Measurements from ENCODE around the gene FBXL16. TPM values are rescaled to one million over a fixed set of nuclear protein-coding genes. Genes with fewer than 3 reads are reported as not detected.

The FBXL16 gene
- total and polyA plus RNA-seq, 2 experiments from 2014 or later: 0.07 to 0.28 TPM

DNA sequence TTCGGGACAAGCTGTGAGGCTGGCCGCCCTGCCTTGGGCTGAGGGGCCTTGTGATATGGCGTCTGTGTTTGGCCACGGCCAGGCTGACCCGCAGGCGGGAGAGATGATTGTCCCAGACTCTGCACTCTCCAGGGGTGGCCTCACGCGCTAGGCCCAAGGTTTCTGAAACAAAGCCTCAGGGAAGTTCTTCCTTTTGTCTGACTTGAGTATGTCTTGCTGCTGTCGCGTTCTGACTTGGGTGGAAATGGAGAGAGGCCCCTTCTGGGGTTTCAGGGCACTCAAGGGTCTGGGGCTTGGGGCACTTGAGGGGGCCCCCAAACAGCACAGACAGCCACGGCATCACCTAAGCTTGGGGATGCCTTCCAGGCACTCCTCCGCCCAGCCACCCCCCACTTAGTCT, 5.5 kb upstream of the FBXL16 start:
- Histone ChIP-seq H4K20me1 (ENCODE audit: insufficient read depth, poor library complexity, severe bottlenecking) (no peaks in the 10 kb centered on the region), H2AFZ (no peak overlapping the region), H3K9me3 (ENCODE audit: low read depth) (no peaks in the 10 kb centered on the region), H3K4me3 (no peak overlapping the region), H3K4me2 (no peak overlapping the region), H3K79me2 (no peaks in the 10 kb centered on the region), H3K36me3 (replicated peaks; ENCODE audit: insufficient read depth, low read depth) (no peaks in the 10 kb centered on the region), H3K27ac (no peak overlapping the region), H3K27me3 (peaks cover 52% of the 10 kb centered on the region), H3K9me2 (replicated peaks; ENCODE audit: insufficient read depth) (no peaks in the 10 kb centered on the region), H3K4me1 (ENCODE audit: insufficient read depth) (peaks cover 10% of the 10 kb centered on the region)
- DNase-seq (ENCODE audit: low spot score): no peak
- TF ChIP-seq EZH2 (IDR thresholded peaks at IDR 0.05; ENCODE audit: borderline replicate concordance) (no peak), CTCF (IDR thresholded peaks at IDR 0.05; ENCODE audit: poor library complexity) (no peak), EZH2phosphoT487 (IDR thresholded peaks at IDR 0.05; ENCODE audit: low read depth, severe bottlenecking, unreplicated experiment) (no peak)
- WGBS (ENCODE audit: low lambda C conversion rate, missing lambda C conversion rate): 84% methylated on average over 12 of the region's 12 CpGs

- Histone ChIP-seq H3K9me2 (replicated peaks; ENCODE audit: insufficient read depth) (no peaks in the 10 kb centered on the region), H3K4me3 (no peak overlapping the region), H3K4me2 (no peak overlapping the region), H3K27ac (no peak overlapping the region), H3K36me3 (replicated peaks; ENCODE audit: insufficient read depth, low read depth) (no peaks in the 10 kb centered on the region), H3K79me2 (no peaks in the 10 kb centered on the region), H4K20me1 (ENCODE audit: insufficient read depth, poor library complexity, severe bottlenecking) (no peaks in the 10 kb centered on the region), H2AFZ (no peak overlapping the region), H3K9me3 (ENCODE audit: low read depth) (no peaks in the 10 kb centered on the region), H3K27me3 (peaks cover 51% of the 10 kb centered on the region), H3K4me1 (ENCODE audit: insufficient read depth) (peaks cover 6% of the 10 kb centered on the region)
- TF ChIP-seq CTCF (IDR thresholded peaks at IDR 0.05; ENCODE audit: poor library complexity): no peak
- TF ChIP-seq EZH2phosphoT487 (IDR thresholded peaks at IDR 0.05; ENCODE audit: low read depth, severe bottlenecking, unreplicated experiment): no peak
- TF ChIP-seq EZH2 (IDR thresholded peaks at IDR 0.05; ENCODE audit: borderline replicate concordance): no peak
- no peak for DNase-seq (ENCODE audit: low spot score)
- WGBS (ENCODE audit: low lambda C conversion rate, missing lambda C conversion rate): 86% methylated on average over 21 of the region's 21 CpGs
These were observed 5.0 kb upstream of the FBXL16 start for GRCh38 chr16:710500-711075.

- Histone ChIP-seq H3K9me2 (replicated peaks; ENCODE audit: insufficient read depth) (no peaks in the 10 kb centered on the region), H3K9me3 (ENCODE audit: low read depth) (no peaks in the 10 kb centered on the region), H3K4me3 (no peak overlapping the region), H4K20me1 (ENCODE audit: insufficient read depth, poor library complexity, severe bottlenecking) (no peaks in the 10 kb centered on the region), H3K79me2 (no peaks in the 10 kb centered on the region), H3K4me1 (ENCODE audit: insufficient read depth) (peaks cover 3% of the 10 kb centered on the region), H3K4me2 (no peak overlapping the region), H2AFZ (no peak overlapping the region), H3K27me3 (peaks cover 54% of the 10 kb centered on the region), H3K36me3 (replicated peaks; ENCODE audit: insufficient read depth, low read depth) (no peaks in the 10 kb centered on the region), H3K27ac (no peak overlapping the region)
- no peak for TF ChIP-seq EZH2 (IDR thresholded peaks at IDR 0.05; ENCODE audit: borderline replicate concordance)
- no peak for TF ChIP-seq EZH2phosphoT487 (IDR thresholded peaks at IDR 0.05; ENCODE audit: low read depth, severe bottlenecking, unreplicated experiment)
- TF ChIP-seq CTCF (IDR thresholded peaks at IDR 0.05; ENCODE audit: poor library complexity): no peak
- 42% methylated on average over 30 of the region's 30 CpGs for WGBS (ENCODE audit: low lambda C conversion rate, missing lambda C conversion rate)
- peak; percentile 71 for DNase-seq (ENCODE audit: low spot score)
These were observed 4.2 kb upstream of the FBXL16 start for GRCh38 chr16:709566-710499.
